ENCODE data around the gene ACTN4. TPM values are rescaled to one million over a fixed set of nuclear protein-coding genes. Genes with fewer than 3 reads are reported as not detected.
A peak's percentile ranks its signal among the peaks of the same experiment; 100 is the strongest.

ACTN4 gene
- total and polyA plus RNA-seq, 2 experiments from 2014 or later = 68.9 to 427 TPM

- Mint-ChIP-seq H3K27me3 (ENCODE audit: insufficient read depth, low read depth, poor library complexity) (peaks cover 17% of the 10 kb centered on the region), H3K27ac (peak overlapping the region; percentile 99), H3K4me1 (peaks cover 72% of the 10 kb centered on the region), H3K36me3 (ENCODE audit: low read depth) (peaks cover 46% of the 10 kb centered on the region), H3K9me3 (peaks cover 5% of the 10 kb centered on the region; the same call in 1 of the 3 replicates), H3K4me3 (peak overlapping the region; percentile 44; the same call in 1 of the 3 replicates)
- peaks cover under 1% of the 10 kb centered on the region; the same call in 1 of the 2 replicates for H4K20me1 ChIP-seq (replicated peaks; ENCODE audit: insufficient read depth)
- no peak for TF ChIP-seq CTCF (conservative IDR thresholded peaks at IDR 0.05; ENCODE audit: low read depth in 2 of 2)
- no peak for TF ChIP-seq NANOG (IDR thresholded peaks at IDR 0.05; ENCODE audit: borderline replicate concordance)
- TF ChIP-seq ZNF462 (CRISPR knock-in tag; IDR thresholded peaks at IDR 0.05) = no peak
- no peak for TF ChIP-seq EZH2 (IDR thresholded peaks at IDR 0.05; ENCODE audit: low read depth, unreplicated experiment)
- H3K36me3 ChIP-seq (ENCODE audit: insufficient read depth) = no peaks in the 10 kb centered on the region; the same call in 1 of the 2 replicates
- peaks cover 51% of the 10 kb centered on the region for H3K4me1 ChIP-seq (ENCODE audit: insufficient read depth)
- peaks cover 21% of the 10 kb centered on the region; the same call in 1 of the 2 replicates for H3F3A ChIP-seq (replicated peaks; ENCODE audit: low read depth)
- ATAC-seq (peak; percentile 14), DNase-seq (ENCODE audit: low spot score) (no peak)
- no peak overlapping the region for H3K4me3 ChIP-seq
- H3K9me2 ChIP-seq (ENCODE audit: insufficient read depth) = no peaks in the 10 kb centered on the region
- H2AFZ ChIP-seq = no peak overlapping the region
- peak overlapping the region; percentile 99 for H3K27ac ChIP-seq (ENCODE audit: low read depth)
- peaks cover 93% of the 10 kb centered on the region for H3K79me2 ChIP-seq (replicated peaks; ENCODE audit: insufficient read depth)
- H3K4me2 ChIP-seq = peak overlapping the region; percentile 66
- H3K27me3 ChIP-seq (ENCODE audit: insufficient read depth) = no peaks in the 10 kb centered on the region
Measured at GRCh38 chr19:38684078-38684861, 36.8 kb downstream of the ACTN4 start.

All from GM23338 (cell line).